Liver (tissue), 9 donors: ENCODE data around the gene MBNL2. TPM values are rescaled to one million over a fixed set of nuclear protein-coding genes. Genes with fewer than 3 reads are reported as not detected.

Experiments used
- DNase-seq: peaks from one replicate; pipeline ENCODE4 v3.0.0-alpha.2; 2017; ENCODE audit warnings: low spot score
- H3K27ac ChIP-seq, 2 donors: one replicate each; pipeline ENCODE4 v1.7.0; 2013; ENCODE audit warnings: inconsistent platforms in 2 of 2, low read length in 2 of 2, control low read depth in 1 of 2, low read depth in 1 of 2, mild to moderate bottlenecking in 1 of 2
- H3K27me3 ChIP-seq, 4 donors: one replicate each; pipeline versions ENCODE4 v1.6.1 to v1.7.0; 2013; ENCODE audit warnings: low read length in 3 of 4, inconsistent platforms in 1 of 4, mild to moderate bottlenecking in 1 of 4, moderate library complexity in 1 of 4; ENCODE audit not compliant: control insufficient read depth in 4 of 4, insufficient read depth in 4 of 4
- H3K36me3 ChIP-seq, 4 donors: one replicate each; pipeline versions ENCODE4 v1.6.1 to v1.7.0; 2013; ENCODE audit warnings: low read length in 3 of 4, mild to moderate bottlenecking in 3 of 4, low read depth in 1 of 4, moderate library complexity in 1 of 4; ENCODE audit not compliant: control insufficient read depth in 4 of 4, insufficient read depth in 3 of 4
- H3K4me1 ChIP-seq, 4 donors: one replicate each; pipeline versions ENCODE4 v1.6.1 to v1.7.0; 2013; ENCODE audit warnings: low read length in 3 of 4, mild to moderate bottlenecking in 3 of 4, moderate library complexity in 1 of 4; ENCODE audit not compliant: control insufficient read depth in 4 of 4, insufficient read depth in 4 of 4
- H3K4me3 ChIP-seq, 3 donors: one replicate each; pipeline versions ENCODE4 v1.6.1 to v1.7.0; 2013; ENCODE audit warnings: low read length in 3 of 3, control low read depth in 1 of 3, low read depth in 1 of 3, mild to moderate bottlenecking in 1 of 3
- H3K9ac ChIP-seq, 2 donors: one replicate each; pipeline ENCODE4 v1.7.0; 2013; ENCODE audit warnings: low read length in 2 of 2, mild to moderate bottlenecking in 2 of 2, moderate library complexity in 2 of 2, control low read depth in 1 of 2, low read depth in 1 of 2
- H3K9me3 ChIP-seq, 4 donors: one replicate each; pipeline versions ENCODE4 v1.6.1 to v1.7.0; 2013; ENCODE audit warnings: low read length in 3 of 4; ENCODE audit not compliant: control insufficient read depth in 4 of 4
- EGR1 ChIP-seq, 2 donors: IDR thresholded peaks; 2 replicates each; pipeline ENCODE4 v1.6.1; 2016 to 2018; ENCODE audit warnings: antibody characterized with exemption in 2 of 2, low read depth in 2 of 2
- FOXA1 ChIP-seq: IDR thresholded peaks from 2 replicates; pipeline ENCODE4 v1.6.1; 2016; ENCODE audit warnings: antibody characterized with exemption
- FOXA2 ChIP-seq: IDR thresholded peaks from 2 replicates; pipeline ENCODE4 v1.6.1; 2016; ENCODE audit warnings: antibody characterized with exemption
- GABPA ChIP-seq, 2 donors: IDR thresholded peaks in 1 of 2; conservative IDR thresholded peaks in 1 of 2; 2 replicates each; pipeline ENCODE4 v1.6.1; 2016; ENCODE audit warnings: antibody characterized with exemption in 2 of 2, mild to moderate bottlenecking in 1 of 2, moderate library complexity in 1 of 2
- HNF4A ChIP-seq, 2 donors: conservative IDR thresholded peaks; 2 replicates each; pipeline ENCODE4 v1.6.1; 2016; ENCODE audit warnings: antibody characterized with exemption in 2 of 2, mild to moderate bottlenecking in 2 of 2
- HNF4G ChIP-seq: IDR thresholded peaks from 2 replicates; pipeline ENCODE4 v1.6.1; 2016; ENCODE audit warnings: antibody characterized with exemption
- JUND ChIP-seq, 2 donors: IDR thresholded peaks; 2 replicates each; pipeline ENCODE4 v1.6.1; 2016; ENCODE audit warnings: antibody characterized with exemption in 2 of 2
- MAX ChIP-seq: IDR thresholded peaks from 2 replicates; pipeline ENCODE4 v1.6.1; 2016; ENCODE audit warnings: antibody characterized with exemption
- NR2F2 ChIP-seq: IDR thresholded peaks from 2 replicates; pipeline ENCODE4 v1.6.1; 2016; ENCODE audit warnings: antibody characterized with exemption
- RAD21 ChIP-seq, 2 donors: IDR thresholded peaks; 2 replicates each; pipeline ENCODE4 v1.6.1; 2016; ENCODE audit warnings: antibody characterized with exemption in 2 of 2, mild to moderate bottlenecking in 2 of 2
- RXRA ChIP-seq, 2 donors: IDR thresholded peaks; 2 replicates each; pipeline ENCODE4 v1.6.1; 2017 to 2018; ENCODE audit warnings: antibody characterized with exemption in 2 of 2, mild to moderate bottlenecking in 1 of 2
- SP1 ChIP-seq: IDR thresholded peaks from 2 replicates; pipeline ENCODE4 v1.6.1; 2018; ENCODE audit warnings: antibody characterized with exemption, mild to moderate bottlenecking
- TAF1 ChIP-seq: conservative IDR thresholded peaks from 2 replicates; pipeline ENCODE4 v1.6.1; 2016; ENCODE audit warnings: antibody characterized with exemption, mild to moderate bottlenecking
- YY1 ChIP-seq: IDR thresholded peaks from 2 replicates; pipeline ENCODE4 v1.6.1; 2016; ENCODE audit warnings: antibody characterized with exemption, mild to moderate bottlenecking
- ZBTB33 ChIP-seq: IDR thresholded peaks from 2 replicates; pipeline ENCODE4 v1.6.1; 2016; ENCODE audit warnings: antibody characterized with exemption
- WGBS: extraction: QIAGEN DNeasy Blood & Tissue Kit; methylation state at CpG from one replicate; pipeline ENCODE4 v1.1.7; 2013; 5-methylcytosine and 5-hydroxymethylcytosine counted together
- polyA plus RNA-seq, 2 donors: library from polyadenylated mRNA; stranded (reverse) in 1 of 2; unstranded in 1 of 2; fragments of 200-250 nt in 1 of 2; fragments of >200 nt in 1 of 2; fragmentation: Nextera tagmentation in 1 of 2; extraction: Ambion mirVana in 1 of 2; gene quantifications; one replicate each; pipeline versions ENCODE4 v1.2.1 to v1.2.3, GENCODE V29; 2013 to 2015
- total RNA-seq, 2 donors: library from RNA; depleted of rRNA; stranded (reverse); fragments of >200 nt; gene quantifications; one replicate each; pipeline ENCODE4 v1.2.3, GENCODE V29; 2014
- TF ChIP-seq, protein P1 (sequence below): fragments of 150-350 bp; IDR thresholded peaks from 2 replicates; pipeline ENCODE4 v1.5.1; 2017; ENCODE audit warnings: improper control_type of control experiment, low read depth, low read length; ENCODE audit not compliant: missing input control
- TF ChIP-seq, protein P2 (sequence below): IDR thresholded peaks from 2 replicates; pipeline ENCODE4 v1.6.1; 2016; ENCODE audit warnings: antibody characterized with exemption
- TF ChIP-seq, protein P3 (sequence below): IDR thresholded peaks from 2 replicates; pipeline ENCODE4 v1.6.1; 2016; ENCODE audit warnings: antibody characterized with exemption, mild to moderate bottlenecking
- donor health status: healthy.
- donor health status: healthy.
- donor health status: healthy.
- donor health status: healthy.
- donor health status: healthy.

The MBNL2 gene
- total and polyA plus RNA-seq, 4 donors, result 16.0 to 49.6 (median 36.8) TPM

DNA sequence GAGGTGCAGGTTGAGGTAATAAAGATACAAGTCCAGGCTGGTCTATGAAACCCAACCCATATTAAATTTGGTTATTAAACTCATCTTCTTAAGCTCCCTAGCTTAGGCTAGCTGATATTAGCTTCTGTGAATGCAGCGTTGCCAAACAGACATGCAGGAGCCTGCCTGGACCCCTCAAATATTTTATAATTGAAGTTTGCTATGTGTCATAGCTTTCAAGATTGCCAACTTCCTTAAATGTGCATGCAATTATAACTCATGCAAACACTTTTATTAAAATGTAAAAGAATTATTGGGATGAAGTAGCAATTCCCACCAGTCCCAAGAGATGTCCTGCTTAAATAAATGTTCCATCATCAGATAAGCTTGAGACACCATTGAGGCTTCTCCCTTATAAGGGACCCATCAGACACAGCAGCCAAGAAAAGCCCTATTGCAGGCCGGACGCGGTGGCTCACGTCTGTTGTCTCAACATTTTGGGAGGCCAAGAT is 51.3 kb downstream of the MBNL2 start:
- Histone ChIP-seq H3K27me3 (no peaks in the 10 kb centered on the region), H3K9ac (no peak overlapping the region), H3K27ac (peak overlapping the region; percentile 82 to 83), H3K4me3 (no peak overlapping the region), H3K9me3 (no peaks in the 10 kb centered on the region), H3K4me1 (peaks cover 5 to 40% (median 27%) of the 10 kb centered on the region in 4 donors), H3K36me3 (peaks cover 0 to 10% (median 3%) of the 10 kb centered on the region in 4 donors)
- DNase-seq, result no peak
- TF ChIP-seq GABPA (IDR thresholded peaks at IDR 0.05 in 1 of 2, conservative IDR thresholded peaks at IDR 0.05 in 1 of 2) (no peak), HNF4G (no peak), HNF4A (conservative IDR thresholded peaks at IDR 0.05) (no peak), RXRA (IDR thresholded peaks at IDR 0.05) (no peak), TAF1 (no peak), SP1 (no peak)
- TF ChIP-seq, protein P1, sequence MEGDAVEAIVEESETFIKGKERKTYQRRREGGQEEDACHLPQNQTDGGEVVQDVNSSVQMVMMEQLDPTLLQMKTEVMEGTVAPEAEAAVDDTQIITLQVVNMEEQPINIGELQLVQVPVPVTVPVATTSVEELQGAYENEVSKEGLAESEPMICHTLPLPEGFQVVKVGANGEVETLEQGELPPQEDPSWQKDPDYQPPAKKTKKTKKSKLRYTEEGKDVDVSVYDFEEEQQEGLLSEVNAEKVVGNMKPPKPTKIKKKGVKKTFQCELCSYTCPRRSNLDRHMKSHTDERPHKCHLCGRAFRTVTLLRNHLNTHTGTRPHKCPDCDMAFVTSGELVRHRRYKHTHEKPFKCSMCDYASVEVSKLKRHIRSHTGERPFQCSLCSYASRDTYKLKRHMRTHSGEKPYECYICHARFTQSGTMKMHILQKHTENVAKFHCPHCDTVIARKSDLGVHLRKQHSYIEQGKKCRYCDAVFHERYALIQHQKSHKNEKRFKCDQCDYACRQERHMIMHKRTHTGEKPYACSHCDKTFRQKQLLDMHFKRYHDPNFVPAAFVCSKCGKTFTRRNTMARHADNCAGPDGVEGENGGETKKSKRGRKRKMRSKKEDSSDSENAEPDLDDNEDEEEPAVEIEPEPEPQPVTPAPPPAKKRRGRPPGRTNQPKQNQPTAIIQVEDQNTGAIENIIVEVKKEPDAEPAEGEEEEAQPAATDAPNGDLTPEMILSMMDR, result no peak
- TF ChIP-seq, protein P2, sequence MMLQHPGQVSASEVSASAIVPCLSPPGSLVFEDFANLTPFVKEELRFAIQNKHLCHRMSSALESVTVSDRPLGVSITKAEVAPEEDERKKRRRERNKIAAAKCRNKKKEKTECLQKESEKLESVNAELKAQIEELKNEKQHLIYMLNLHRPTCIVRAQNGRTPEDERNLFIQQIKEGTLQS, result no peak
- 86% methylated on average over 5 of the region's 5 CpGs for WGBS

GRCh38 chr13:97274829-97275649 is 52.9 kb downstream of the MBNL2 start:
- H3K36me3 ChIP-seq, result peaks cover 0 to 10% (median 3%) of the 10 kb centered on the region in 4 donors
- TF ChIP-seq MAX (no peak), RXRA (IDR thresholded peaks at IDR 0.05) (peak; percentile 59 to 79), ZBTB33 (peak; percentile 26), HNF4G (no peak), HNF4A (conservative IDR thresholded peaks at IDR 0.05) (peak; percentile 58 to 59), EGR1 (IDR thresholded peaks at IDR 0.05; ENCODE audit: low read depth in 2 of 2) (no peak), YY1 (no peak), FOXA2 (peak; percentile 51), RAD21 (IDR thresholded peaks at IDR 0.05) (peak in 1 of 2 donors; percentile 42), GABPA (IDR thresholded peaks at IDR 0.05 in 1 of 2, conservative IDR thresholded peaks at IDR 0.05 in 1 of 2) (peak in 1 of 2 donors; percentile 13), NR2F2 (peak; percentile 21), TAF1 (no peak), JUND (IDR thresholded peaks at IDR 0.05) (peak in 1 of 2 donors; percentile 2), SP1 (peak; percentile 71), FOXA1 (no peak)
- TF ChIP-seq, protein P3, sequence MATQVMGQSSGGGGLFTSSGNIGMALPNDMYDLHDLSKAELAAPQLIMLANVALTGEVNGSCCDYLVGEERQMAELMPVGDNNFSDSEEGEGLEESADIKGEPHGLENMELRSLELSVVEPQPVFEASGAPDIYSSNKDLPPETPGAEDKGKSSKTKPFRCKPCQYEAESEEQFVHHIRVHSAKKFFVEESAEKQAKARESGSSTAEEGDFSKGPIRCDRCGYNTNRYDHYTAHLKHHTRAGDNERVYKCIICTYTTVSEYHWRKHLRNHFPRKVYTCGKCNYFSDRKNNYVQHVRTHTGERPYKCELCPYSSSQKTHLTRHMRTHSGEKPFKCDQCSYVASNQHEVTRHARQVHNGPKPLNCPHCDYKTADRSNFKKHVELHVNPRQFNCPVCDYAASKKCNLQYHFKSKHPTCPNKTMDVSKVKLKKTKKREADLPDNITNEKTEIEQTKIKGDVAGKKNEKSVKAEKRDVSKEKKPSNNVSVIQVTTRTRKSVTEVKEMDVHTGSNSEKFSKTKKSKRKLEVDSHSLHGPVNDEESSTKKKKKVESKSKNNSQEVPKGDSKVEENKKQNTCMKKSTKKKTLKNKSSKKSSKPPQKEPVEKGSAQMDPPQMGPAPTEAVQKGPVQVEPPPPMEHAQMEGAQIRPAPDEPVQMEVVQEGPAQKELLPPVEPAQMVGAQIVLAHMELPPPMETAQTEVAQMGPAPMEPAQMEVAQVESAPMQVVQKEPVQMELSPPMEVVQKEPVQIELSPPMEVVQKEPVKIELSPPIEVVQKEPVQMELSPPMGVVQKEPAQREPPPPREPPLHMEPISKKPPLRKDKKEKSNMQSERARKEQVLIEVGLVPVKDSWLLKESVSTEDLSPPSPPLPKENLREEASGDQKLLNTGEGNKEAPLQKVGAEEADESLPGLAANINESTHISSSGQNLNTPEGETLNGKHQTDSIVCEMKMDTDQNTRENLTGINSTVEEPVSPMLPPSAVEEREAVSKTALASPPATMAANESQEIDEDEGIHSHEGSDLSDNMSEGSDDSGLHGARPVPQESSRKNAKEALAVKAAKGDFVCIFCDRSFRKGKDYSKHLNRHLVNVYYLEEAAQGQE, result no peak
- TF ChIP-seq, protein P1, result no peak
- TF ChIP-seq, protein P2, result peak; percentile 5
- no peak for DNase-seq
- peak overlapping the region; percentile 82 to 83 for H3K27ac ChIP-seq
- 20% methylated on average over 7 of the region's 7 CpGs for WGBS
- no peaks in the 10 kb centered on the region for H3K9me3 ChIP-seq
- peak overlapping the region; percentile 38 to 53 for H3K9ac ChIP-seq
- H3K4me3 ChIP-seq, result no peak overlapping the region
- H3K27me3 ChIP-seq, result no peaks in the 10 kb centered on the region
- H3K4me1 ChIP-seq, result peaks cover 4 to 56% (median 30%) of the 10 kb centered on the region in 4 donors
